CD14-positive monocyte (primary cell): ENCODE results near the gene TUBB4A. TPM values are rescaled to one million over a fixed set of nuclear protein-coding genes. Genes with fewer than 3 reads are reported as not detected.

ENCODE experiments used
- DNase-seq, 3 donors: peaks; one replicate each; pipeline ENCODE4 v3.0.0-alpha.2; 2011 to 2022
- H2AFZ ChIP-seq: 2 replicates; pipeline ENCODE4 v1.6.0; 2012; ENCODE audit warnings: mild to moderate bottlenecking, low read depth, low read length, inconsistent platforms; ENCODE audit not compliant: insufficient read depth, poor library complexity, severe bottlenecking
- H3K27ac ChIP-seq, 2 donors: 1 replicate in 1 of 2; 2 replicates in 1 of 2; pipeline ENCODE4 v1.5.1; 2012 to 2013; ENCODE audit warnings: low read length in 2 of 2, control low read depth in 1 of 2, inconsistent platforms in 1 of 2, low read depth in 1 of 2, mild to moderate bottlenecking in 1 of 2
- H3K27me3 ChIP-seq, 2 donors: one replicate each; pipeline versions ENCODE4 v1.6.0 to v1.6.1; 2011 to 2013; ENCODE audit warnings: low read length in 2 of 2; ENCODE audit not compliant: control insufficient read depth in 2 of 2, insufficient read depth in 2 of 2
- H3K36me3 ChIP-seq, 2 donors: replicated peaks in 1 of 2; 1 replicate in 1 of 2; 2 replicates in 1 of 2; pipeline versions ENCODE4 v1.5.1 to v1.6.1; 2012 to 2013; ENCODE audit warnings: low read length in 2 of 2, control low read depth in 1 of 2, inconsistent platforms in 1 of 2, mild to moderate bottlenecking in 1 of 2; ENCODE audit not compliant: insufficient read depth in 2 of 2, control insufficient read depth in 1 of 2
- H3K4me1 ChIP-seq, 2 donors: 1 replicate in 1 of 2; 2 replicates in 1 of 2; pipeline versions ENCODE4 v1.5.1 to v1.6.1; 2012 to 2013; ENCODE audit warnings: low read length in 2 of 2, control low read depth in 1 of 2, inconsistent platforms in 1 of 2, mild to moderate bottlenecking in 1 of 2, moderate library complexity in 1 of 2; ENCODE audit not compliant: insufficient read depth in 2 of 2, control insufficient read depth in 1 of 2
- H3K4me2 ChIP-seq: replicated peaks from 2 replicates; pipeline ENCODE3; 2012; ENCODE audit warnings: low read length, moderate library complexity, mild to moderate bottlenecking; ENCODE audit not compliant: poor library complexity, severe bottlenecking; ENCODE audit errors: extremely low read depth
- H3K4me3 ChIP-seq, 3 experiments: fragments of 200-600 bp in 1 of 3; sonication (generic) in 1 of 3; replicated peaks in 1 of 3; 1 replicate in 2 of 3; 2 replicates in 1 of 3; pipeline ENCODE4 v1.5.1; 2011 to 2013; ENCODE audit warnings: low read length in 3 of 3, mild to moderate bottlenecking in 3 of 3, control low read depth in 2 of 3, low read depth in 2 of 3, inconsistent platforms in 1 of 3, moderate library complexity in 1 of 3
- H3K79me2 ChIP-seq: 2 replicates; pipeline ENCODE4 v1.6.0; 2012; ENCODE audit warnings: mild to moderate bottlenecking, control low read depth, inconsistent platforms, low read length, moderate library complexity; ENCODE audit not compliant: insufficient read depth
- H3K9ac ChIP-seq: 2 replicates; pipeline ENCODE4 v1.6.0; 2017; ENCODE audit warnings: low read length, mild to moderate bottlenecking; ENCODE audit not compliant: insufficient read depth, poor library complexity, severe bottlenecking
- H3K9me3 ChIP-seq, 2 donors: replicated peaks in 1 of 2; 1 replicate in 1 of 2; 2 replicates in 1 of 2; pipeline versions ENCODE4 v1.5.1 to v1.6.1; 2012 to 2013; ENCODE audit warnings: low read length in 2 of 2, control low read depth in 1 of 2; ENCODE audit not compliant: control insufficient read depth in 1 of 2, insufficient read depth in 1 of 2
- H4K20me1 ChIP-seq: 2 replicates; pipeline ENCODE4 v1.6.0; 2012; ENCODE audit warnings: mild to moderate bottlenecking, low read length, control low read depth, moderate library complexity; ENCODE audit not compliant: insufficient read depth
- H3K27ac Mint-ChIP-seq, 7 donors: one replicate each; pipeline ENCODE4 v1.8.0; 2020; ENCODE audit warnings: mild to moderate bottlenecking in 7 of 7, mixed read lengths in 7 of 7, moderate library complexity in 6 of 7, inconsistent platforms in 2 of 7
- H3K27me3 Mint-ChIP-seq, 3 donors: one replicate each; pipeline ENCODE4 v1.8.0; 2021 to 2022; ENCODE audit warnings: low read depth in 3 of 3, mild to moderate bottlenecking in 3 of 3, mixed read lengths in 3 of 3, moderate library complexity in 3 of 3, inconsistent platforms in 1 of 3
- H3K36me3 Mint-ChIP-seq, 2 donors: one replicate each; pipeline ENCODE4 v1.8.0; 2020; ENCODE audit warnings: mixed read lengths in 2 of 2, inconsistent platforms in 1 of 2, mild to moderate bottlenecking in 1 of 2
- H3K4me1 Mint-ChIP-seq: one replicate; pipeline ENCODE4 v1.8.0; 2020; ENCODE audit warnings: mild to moderate bottlenecking, mixed read lengths
- H3K4me3 Mint-ChIP-seq, 2 donors: one replicate each; pipeline ENCODE4 v1.8.0; 2020; ENCODE audit warnings: mild to moderate bottlenecking in 2 of 2, mixed read lengths in 2 of 2, moderate library complexity in 1 of 2
- H3K9me3 Mint-ChIP-seq, 7 donors: one replicate each; pipeline ENCODE4 v1.8.0; 2020 to 2022; ENCODE audit warnings: mixed read lengths in 7 of 7, mild to moderate bottlenecking in 6 of 7, moderate library complexity in 6 of 7, inconsistent platforms in 2 of 7
- CTCF ChIP-seq: fragments of 200-600 bp; IDR thresholded peaks from one replicate; pipeline ENCODE4 v1.8.0; 2022; ENCODE audit warnings: antibody characterized with exemption, mild to moderate bottlenecking
- WGBS: methylation state at CpG from one replicate; pipeline ENCODE4 v1.1.5; 2013; ENCODE audit warnings: missing lambda C conversion rate; ENCODE audit not compliant: insufficient coverage; 5-methylcytosine and 5-hydroxymethylcytosine counted together
- intact Hi-C, 2 donors: fragments of 100-400 bp; cut with micrococcal nuclease; formaldehyde crosslinking; loops; one replicate each; pipeline versions ENCODE4 v1.15.0 to v1.15.1; 2023
- polyA plus RNA-seq, 3 donors: library from polyadenylated mRNA; depleted of rRNA in 1 of 3; unstranded in 2 of 3; stranded (reverse) in 1 of 3; fragments of 300-500 nt in 2 of 3; fragments of >200 nt in 1 of 3; fragmentation: Illumina TruSeq in 2 of 3; gene quantifications; 1 replicate in 2 of 3; 2 replicates in 1 of 3; pipeline ENCODE4 v1.2.3, GENCODE V29; 2012 to 2021

TUBB4A gene
- polyA plus RNA-seq, 3 donors = 0.16 TPM; not detected in 2

DNA sequence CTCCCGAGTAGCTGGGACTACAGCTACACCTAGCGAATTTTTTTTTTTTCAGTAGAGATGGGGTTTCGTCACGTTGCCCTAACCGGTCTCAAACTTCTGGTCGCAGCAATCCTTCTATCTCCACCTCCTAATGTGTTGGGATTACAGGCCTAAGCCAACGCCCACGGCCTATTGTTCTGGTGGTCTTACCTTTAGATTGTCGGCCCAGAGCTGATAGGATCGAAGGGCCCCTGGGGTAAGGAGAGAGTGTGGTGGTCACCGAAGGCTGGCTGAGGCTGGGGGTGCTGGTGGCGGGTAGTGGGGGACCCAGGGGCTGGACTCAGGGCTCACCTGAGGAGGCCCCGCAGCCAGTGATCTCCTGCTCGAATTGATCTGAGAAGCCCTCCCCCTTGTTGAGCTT, 31.0 kb downstream of the TUBB4A start:
- Mint-ChIP-seq H3K27me3 (peaks cover 0 to 8% (median 2%) of the 10 kb centered on the region in 3 donors), H3K4me1 (peaks cover 7% of the 10 kb centered on the region), H3K4me3 (no peak overlapping the region), H3K27ac (no peak overlapping the region), H3K36me3 (peaks cover 49 to 71% of the 10 kb centered on the region in 2 donors), H3K9me3 (peaks cover 0 to under 1% (median 0%) of the 10 kb centered on the region in 7 donors)
- 95% methylated on average over 7 of the region's 14 CpGs for whole genome bisulfite sequencing
- DNase-seq = no peak
- peaks cover 35 to 69% of the 10 kb centered on the region in 2 donors for H3K36me3 ChIP-seq
- no peak overlapping the region for H3K4me2 ChIP-seq
- no peaks in the 10 kb centered on the region for H4K20me1 ChIP-seq
- no peak overlapping the region for H2AFZ ChIP-seq
- no peak overlapping the region for H3K9ac ChIP-seq
- H3K9me3 ChIP-seq = no peaks in the 10 kb centered on the region
- no peak overlapping the region for H3K27ac ChIP-seq
- intact Hi-C loops = no loop called here
- no peaks in the 10 kb centered on the region for H3K79me2 ChIP-seq
- no peak for TF ChIP-seq CTCF
- H3K4me1 ChIP-seq = no peaks in the 10 kb centered on the region
- no peak overlapping the region for H3K4me3 ChIP-seq
- no peaks in the 10 kb centered on the region for H3K27me3 ChIP-seq

DNA sequence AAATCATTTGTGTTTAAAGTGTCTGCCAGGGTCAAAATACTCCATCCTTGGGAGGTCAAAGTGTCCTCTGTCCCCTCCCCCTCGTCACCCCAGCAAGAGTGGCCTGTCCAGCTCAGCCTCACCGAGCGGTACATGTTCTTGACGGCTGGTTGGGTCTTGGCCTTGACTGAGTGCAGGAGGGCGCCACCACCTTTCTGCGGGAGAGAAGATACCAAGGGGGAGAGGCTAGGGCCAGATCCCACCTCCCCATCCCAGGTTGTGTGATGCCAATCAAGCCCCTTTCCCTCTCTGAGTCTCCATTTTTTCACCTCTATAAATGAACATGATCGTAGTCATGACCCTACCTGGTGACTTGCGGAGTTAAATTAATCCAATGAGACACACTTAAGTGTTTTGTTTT, 31.9 kb downstream of the TUBB4A start:
- H3K4me3 Mint-ChIP-seq = no peak overlapping the region
- no peak overlapping the region for H3K27ac ChIP-seq
- H3K9ac ChIP-seq = no peak overlapping the region
- intact Hi-C loops = no loop called here
- no peak overlapping the region for H3K4me2 ChIP-seq
- peaks cover 0 to 3% of the 10 kb centered on the region in 2 donors for H3K27me3 ChIP-seq
- TF ChIP-seq CTCF = no peak
- no peaks in the 10 kb centered on the region for H3K4me1 ChIP-seq
- H3K4me3 ChIP-seq = no peak overlapping the region
- peaks cover 3 to 11% (median 7%) of the 10 kb centered on the region in 3 donors for H3K27me3 Mint-ChIP-seq
- H3K4me1 Mint-ChIP-seq = peaks cover 7% of the 10 kb centered on the region
- WGBS = 93% methylated on average over 4 of the region's 8 CpGs
- no peaks in the 10 kb centered on the region for H3K9me3 ChIP-seq
- no peaks in the 10 kb centered on the region for H4K20me1 ChIP-seq
- H3K27ac Mint-ChIP-seq = no peak overlapping the region
- H3K36me3 Mint-ChIP-seq = peaks cover 47 to 64% of the 10 kb centered on the region in 2 donors
- DNase-seq = no peak
- no peaks in the 10 kb centered on the region for H3K79me2 ChIP-seq
- peaks cover 27 to 60% of the 10 kb centered on the region in 2 donors for H3K36me3 ChIP-seq
- H2AFZ ChIP-seq = no peak overlapping the region
- H3K9me3 Mint-ChIP-seq = peaks cover 0 to 1% (median 0%) of the 10 kb centered on the region in 7 donors
